Activated effector memory CD4-positive, alpha-beta T cell treated with Interleukin-2 at 50 U/mL for 16 hours (primary cell): ENCODE measurements around the gene CDC42EP5.

Source experiments
- DNase-seq: peaks from one replicate; pipeline ENCODE4 v3.0.0-alpha.2; 2020

The CDC42EP5 gene

GRCh38 chr19:54422136-54422535 is 51.0 kb downstream of the CDC42EP5 start:
- DNase-seq: no peak

GRCh38 chr19:54421521-54421920 is 51.6 kb downstream of the CDC42EP5 start:
- no peak for DNase-seq

- DNase-seq: no peak
Observed at GRCh38 chr19:54421169-54421516, 52.0 kb downstream of the CDC42EP5 start.

- DNase-seq: no peak
Observed at GRCh38 chr19:54420383-54421168, 52.5 kb downstream of the CDC42EP5 start.

GRCh38 chr19:54420068-54420382 is 53.1 kb downstream of the CDC42EP5 start:
- no peak for DNase-seq

- DNase-seq: no peak
Observed at GRCh38 chr19:54418930-54419800, 53.9 kb downstream of the CDC42EP5 start.

GRCh38 chr19:54418030-54418929 is 54.8 kb downstream of the CDC42EP5 start:
- no peak for DNase-seq

GRCh38 chr19:54416695-54417491 is 56.2 kb downstream of the CDC42EP5 start:
- DNase-seq: no peak

- no peak for DNase-seq
Observed at GRCh38 chr19:54415901-54416673, 57.0 kb downstream of the CDC42EP5 start.

GRCh38 chr19:54415208-54415900 is 57.7 kb downstream of the CDC42EP5 start, which contains the start of gene TTYH1:
Gene TTYH1, plus strand, starts transcription at chr19:54415464. Its CDS starts 89 bp downstream, at chr19:54415553.
- DNase-seq: no peak
